HG03520 (cell line): ENCODE measurements around the gene DIAPH3.

Experiments used
- ATAC-seq: cut with Tn5 transposase; IDR thresholded peaks from one replicate; pipeline ENCODE4 v1.9.1; 2021; ENCODE audit warnings: mild to moderate bottlenecking, moderate library complexity; ENCODE audit not compliant: unreplicated experiment

The DIAPH3 gene

DNA sequence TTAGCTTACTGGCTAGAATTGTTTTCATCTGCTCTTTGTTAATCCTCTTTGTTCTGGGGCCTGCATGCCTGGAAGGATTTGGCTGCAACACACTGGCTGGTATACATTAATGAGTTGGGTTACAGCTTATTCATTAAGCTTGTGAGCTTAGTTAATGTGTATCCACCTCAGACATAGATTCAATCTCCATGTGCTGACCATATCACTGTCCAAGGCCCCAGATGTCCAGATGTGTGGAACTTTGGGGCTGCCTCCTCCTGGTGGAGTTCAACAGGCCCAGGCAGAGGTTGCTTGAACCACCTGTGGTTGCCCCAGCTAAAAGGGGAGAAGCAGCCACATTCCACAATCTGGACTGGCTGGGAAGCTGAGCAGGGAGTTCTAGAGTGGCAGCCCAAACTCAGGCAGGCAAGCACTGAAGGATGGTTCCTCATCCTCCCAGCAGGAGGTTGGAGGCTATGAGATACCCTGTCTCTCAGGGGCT lies 5.4 kb downstream of the DIAPH3 start:
- no peak for ATAC-seq

DNA sequence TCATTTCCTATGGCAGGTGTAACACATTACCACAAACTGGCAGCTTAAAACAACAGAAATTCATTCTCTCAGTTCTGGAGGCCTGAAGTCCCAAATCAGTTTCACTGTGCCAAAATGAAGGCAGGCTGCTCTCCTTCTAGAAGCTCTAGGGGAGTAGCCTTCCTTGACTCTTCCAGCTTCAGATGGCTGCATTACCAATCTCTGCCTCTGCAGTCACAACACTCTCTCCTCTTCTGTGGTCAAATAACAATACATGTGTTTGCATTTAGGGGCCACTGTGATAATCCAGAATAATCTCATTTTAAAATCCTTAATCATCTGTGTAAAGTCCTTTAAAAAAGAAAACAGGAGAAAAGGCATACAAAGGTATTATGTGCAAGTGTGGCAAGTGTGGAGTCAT lies 7.8 kb downstream of the DIAPH3 start:
- ATAC-seq = peak; percentile 50

DNA sequence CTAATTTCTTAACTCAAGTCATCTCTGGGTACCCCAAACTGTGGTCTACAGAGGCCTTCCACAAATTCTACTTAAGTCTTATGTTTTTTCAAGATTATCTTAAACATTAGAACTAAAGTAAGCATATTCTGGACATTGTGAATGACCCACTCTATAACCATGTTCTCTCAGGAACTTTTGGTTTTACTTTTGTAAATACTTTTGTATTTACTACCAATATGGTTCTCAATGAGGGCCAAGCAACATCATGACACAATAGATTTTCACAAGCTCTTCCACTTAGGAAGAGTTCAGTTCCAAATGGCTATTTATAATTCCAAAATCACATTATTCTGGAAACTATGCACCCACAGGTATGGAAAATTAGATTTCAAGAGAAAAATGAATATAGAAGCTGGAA lies 10.8 kb downstream of the DIAPH3 start:
- no peak for ATAC-seq

DNA sequence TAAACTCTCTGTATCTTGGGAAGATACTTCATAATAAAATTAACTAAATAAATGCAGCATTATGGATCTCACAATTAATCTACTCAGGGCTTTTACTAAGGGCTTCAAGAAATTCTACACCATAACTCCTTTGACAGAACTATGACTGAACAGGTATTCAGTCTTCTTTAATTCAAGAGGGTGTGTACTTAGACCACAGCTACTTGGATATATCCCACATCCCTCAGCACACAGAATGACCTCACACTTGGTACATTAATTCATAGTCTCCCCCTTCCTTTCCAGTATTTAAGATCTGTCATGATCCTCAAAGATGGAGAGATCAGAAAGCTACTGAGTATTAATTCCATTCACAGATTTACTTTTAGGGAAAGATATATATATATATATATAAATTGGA lies 11.6 kb downstream of the DIAPH3 start:
- ATAC-seq = no peak

DNA sequence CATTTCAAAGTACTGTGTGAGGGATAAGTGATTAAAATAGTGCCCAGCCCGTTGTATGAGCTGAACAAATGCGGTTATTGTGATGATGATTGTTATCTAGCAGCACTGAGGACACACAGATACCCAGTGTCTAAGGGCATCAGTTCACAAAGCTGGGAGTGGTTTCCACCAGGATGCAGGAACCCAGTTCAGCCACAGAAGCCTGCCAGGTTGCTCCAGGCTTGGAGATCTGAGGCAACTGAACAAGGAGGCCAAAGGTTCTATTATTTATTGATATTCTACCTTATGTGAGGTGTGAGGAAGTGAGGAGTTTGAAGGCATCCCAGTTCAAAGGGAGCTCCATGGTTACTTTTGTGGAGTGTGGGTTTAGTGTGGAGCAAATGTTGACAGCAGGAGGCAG lies 13.2 kb downstream of the DIAPH3 start:
- ATAC-seq = no peak

DNA sequence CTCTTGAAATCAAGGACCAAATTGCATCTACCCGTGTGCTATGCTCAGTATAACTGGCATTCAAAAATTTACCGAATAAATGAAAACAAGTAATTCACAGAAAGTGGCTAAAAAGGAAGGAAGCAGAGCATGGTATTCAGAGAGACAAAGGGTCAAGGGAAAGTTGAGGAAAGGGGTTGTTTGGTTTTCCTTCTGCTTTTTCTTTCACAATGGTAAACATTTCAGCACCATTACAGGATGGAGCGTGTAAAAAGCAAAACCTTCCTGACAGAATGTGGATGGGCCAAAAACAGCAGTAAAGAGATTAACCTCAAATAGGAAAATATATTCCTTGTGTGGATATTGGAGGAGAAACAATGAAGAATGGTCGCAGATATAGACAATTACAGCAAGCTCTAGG lies 14.8 kb downstream of the DIAPH3 start:
- no peak for ATAC-seq

DNA sequence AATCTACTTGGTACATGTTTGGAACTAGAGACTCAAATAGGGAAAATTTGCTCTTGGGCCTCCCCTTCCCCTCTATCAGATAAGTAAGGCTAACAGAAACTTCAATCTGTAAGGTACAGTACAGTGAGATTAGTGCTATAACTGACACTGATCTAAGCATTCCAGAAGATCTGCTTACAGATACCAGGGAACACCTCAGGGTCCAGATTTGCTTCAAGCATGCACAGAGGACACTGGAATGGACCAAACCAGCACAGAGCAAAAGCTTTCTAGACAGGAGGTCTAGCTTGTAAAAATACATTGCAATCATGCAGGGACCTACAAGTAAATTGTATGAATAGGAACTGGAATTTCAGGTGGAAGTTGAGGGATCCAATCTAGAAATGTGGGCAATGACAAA lies 16.4 kb downstream of the DIAPH3 start:
- no peak for ATAC-seq

DNA sequence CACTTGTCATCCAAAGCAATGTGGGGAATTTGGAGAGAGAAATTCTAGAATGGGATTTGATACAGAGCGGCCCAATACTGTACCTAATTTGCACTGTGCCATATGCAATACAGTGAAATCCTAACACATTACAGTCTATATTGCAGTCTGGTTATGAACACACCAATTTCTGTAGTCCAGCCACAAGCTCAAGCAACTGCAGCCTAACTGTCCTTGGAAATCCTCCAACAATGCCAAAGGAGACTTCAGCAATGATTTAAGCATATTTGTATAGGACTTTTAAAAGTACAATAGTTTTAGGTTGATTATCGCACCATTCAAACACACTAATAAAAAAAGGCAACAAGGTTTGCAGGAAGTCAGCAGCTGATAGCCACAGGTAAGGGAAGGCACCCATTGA lies 17.3 kb downstream of the DIAPH3 start:
- no peak for ATAC-seq

DNA sequence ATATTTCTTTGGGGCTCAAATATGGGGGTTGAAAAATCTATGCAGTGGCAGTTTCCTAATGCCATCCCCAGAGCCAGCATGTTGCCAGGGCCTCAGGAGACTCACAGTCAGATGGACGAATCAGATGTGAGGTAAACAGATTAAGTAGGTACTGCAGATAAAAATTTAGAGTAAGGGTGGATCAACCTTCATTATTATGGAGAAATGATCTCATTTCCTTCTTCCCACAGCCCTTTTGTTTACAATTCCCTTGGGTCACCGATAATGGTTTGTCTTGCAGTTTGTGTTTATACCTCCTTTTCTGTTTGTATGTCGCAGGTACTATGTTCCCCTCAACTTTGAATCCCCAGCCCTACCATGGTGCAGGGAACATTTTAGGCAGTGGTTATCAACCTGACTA lies 20.0 kb downstream of the DIAPH3 start:
- ATAC-seq = no peak

DNA sequence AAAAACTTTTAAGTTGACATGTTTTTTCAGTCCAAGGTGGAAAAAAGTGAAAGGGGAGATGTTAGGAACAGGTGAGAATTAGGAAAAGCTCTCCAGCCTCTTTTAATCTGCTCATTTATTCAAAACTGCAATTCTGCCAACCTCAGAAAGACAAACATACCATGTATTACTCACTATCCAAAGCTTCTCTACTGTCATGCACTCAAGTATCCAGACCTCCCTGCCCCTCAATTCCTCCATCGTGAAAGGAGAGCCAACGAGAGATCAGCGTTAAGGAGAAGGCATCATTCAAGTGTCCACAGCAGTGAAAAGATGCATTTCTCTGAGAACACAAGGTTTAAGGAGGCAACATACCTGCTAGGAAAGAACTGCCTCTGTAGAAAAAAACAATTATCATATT lies 24.5 kb downstream of the DIAPH3 start:
- ATAC-seq = no peak

DNA sequence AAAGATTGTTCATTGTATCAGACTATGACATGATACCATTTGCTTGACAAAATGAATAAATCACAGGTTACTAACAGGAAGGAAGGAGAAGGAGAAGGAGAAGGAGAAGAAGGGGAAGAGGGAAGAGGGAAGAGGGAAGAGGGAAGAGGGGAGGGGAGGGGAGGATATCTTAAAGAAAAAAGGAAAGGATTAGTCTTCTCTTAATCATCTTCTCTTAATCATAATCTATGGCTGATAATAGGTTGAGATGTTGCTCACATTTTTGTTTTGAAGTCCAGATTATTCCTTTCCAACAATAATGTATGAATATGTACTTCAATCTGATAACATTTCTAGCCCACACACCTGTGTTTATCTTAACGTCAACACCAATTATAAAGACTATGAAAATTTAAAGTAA lies 25.1 kb downstream of the DIAPH3 start:
- ATAC-seq = no peak

DNA sequence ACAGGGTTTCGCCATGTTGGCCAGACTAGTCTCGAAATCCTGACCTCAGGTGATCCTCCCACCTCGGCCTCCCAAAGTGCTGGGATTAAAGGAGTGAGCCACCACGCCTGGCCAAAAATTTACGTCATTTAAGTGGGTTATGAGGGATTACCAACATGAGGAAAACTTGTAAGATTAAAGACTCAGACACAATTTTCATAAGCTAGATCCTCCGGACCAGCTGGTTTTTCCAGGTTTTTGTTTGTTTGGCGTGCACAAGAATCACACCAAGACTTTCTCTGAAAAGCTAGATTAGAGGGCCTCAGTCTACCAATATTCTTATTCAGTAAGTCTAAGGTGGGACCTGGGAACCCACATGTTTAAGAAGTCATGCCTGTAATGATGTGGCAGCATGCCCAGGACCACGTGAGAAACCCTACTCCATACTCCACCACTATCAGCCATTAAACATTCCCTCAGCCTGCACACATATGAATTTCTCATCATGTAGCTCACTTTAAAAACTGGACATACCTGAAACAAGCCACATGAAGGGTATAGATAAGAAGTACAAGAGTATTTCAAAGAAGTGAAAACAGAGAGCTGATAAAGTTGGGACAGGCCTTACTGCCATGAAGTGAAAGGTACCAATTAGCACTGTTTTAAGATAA lies 25.7 kb downstream of the DIAPH3 start:
- no peak for ATAC-seq

DNA sequence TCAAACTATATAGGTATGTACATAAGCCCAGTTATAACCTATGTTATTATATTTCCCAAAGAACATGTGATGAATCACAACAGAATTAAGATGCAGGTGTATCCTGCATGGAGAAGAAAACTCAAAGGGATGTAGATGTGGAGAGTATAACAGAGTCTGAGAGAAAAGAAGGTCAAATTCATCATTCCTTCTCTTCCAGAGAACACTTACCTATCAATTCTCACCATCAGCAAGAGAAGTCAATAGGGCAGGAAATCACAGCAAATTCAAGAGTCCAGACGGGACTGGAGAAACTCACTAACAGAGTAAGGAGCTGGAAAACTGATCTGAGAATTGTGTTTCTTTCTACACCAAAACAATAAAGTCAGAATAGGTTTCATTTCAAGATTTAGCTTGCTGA lies 28.4 kb downstream of the DIAPH3 start:
- ATAC-seq = no peak

DNA sequence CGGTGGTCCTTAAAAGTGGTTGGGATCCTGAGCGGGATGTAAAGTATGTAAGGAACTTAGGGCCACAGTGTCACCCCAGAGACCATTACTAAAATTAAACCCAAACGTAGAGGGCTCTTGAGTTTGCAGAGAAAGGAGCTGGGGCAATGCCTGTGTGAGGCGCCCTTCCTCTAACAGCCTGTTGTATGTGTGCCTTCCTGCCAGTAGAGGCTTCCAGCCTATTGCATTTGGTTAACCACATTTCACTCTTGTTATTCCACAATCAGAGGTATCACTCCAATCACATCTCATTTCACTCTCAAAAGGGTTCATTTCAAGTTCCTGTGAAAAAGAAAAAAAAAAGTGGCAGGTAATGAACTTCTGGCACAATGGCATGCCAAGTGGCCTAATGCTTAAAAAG lies 29.4 kb downstream of the DIAPH3 start:
- ATAC-seq = no peak

DNA sequence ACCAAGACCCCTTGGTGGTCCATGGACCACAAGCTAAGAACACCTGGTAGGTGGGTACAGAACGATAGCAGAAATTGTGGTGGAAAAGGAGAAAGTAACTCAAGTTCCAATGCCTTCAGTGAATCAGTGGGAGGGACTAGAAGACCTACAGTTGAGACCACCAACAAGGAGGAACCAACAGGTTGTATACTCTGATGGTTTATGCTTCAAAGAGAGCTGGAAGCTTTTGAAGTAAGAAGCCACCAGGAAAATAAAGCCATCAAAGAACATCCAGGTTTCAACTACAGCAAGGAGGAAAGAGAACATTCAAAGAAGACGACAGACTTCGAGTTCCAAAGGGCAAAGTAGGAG lies 42.4 kb downstream of the DIAPH3 start:
- ATAC-seq = no peak

DNA sequence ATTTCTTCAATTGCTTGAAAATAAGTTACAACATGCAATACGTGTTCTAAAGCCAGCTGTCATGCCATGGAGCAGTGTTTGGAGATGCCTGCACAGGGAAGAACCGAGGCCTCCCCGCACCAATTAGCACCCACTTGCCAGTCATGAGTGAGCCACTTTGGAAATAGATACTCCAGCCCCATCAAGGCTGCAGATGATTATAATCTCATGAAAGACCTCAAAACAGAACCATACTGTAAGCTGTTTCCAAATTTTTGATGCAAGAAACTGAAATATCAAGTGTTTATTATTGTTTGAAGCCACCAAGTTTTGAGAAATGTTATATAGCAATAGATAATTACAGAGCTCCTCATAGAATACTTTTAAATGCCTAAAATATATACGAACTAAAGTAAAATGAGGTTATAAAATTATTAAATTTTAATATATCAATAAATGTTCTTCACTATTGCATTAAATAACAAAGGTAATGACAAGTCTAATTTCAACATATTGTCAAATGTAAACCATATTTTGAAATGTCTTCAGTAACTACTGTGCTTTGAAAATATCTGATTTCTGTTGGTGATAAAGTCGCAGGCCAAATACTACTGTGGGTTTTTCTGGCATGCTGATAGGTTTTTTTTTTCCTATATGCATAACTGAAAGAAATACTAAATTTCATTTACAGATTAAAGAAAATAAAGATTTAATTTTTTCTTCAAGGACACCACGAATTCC lies 43.0 kb downstream of the DIAPH3 start:
- ATAC-seq = no peak

DNA sequence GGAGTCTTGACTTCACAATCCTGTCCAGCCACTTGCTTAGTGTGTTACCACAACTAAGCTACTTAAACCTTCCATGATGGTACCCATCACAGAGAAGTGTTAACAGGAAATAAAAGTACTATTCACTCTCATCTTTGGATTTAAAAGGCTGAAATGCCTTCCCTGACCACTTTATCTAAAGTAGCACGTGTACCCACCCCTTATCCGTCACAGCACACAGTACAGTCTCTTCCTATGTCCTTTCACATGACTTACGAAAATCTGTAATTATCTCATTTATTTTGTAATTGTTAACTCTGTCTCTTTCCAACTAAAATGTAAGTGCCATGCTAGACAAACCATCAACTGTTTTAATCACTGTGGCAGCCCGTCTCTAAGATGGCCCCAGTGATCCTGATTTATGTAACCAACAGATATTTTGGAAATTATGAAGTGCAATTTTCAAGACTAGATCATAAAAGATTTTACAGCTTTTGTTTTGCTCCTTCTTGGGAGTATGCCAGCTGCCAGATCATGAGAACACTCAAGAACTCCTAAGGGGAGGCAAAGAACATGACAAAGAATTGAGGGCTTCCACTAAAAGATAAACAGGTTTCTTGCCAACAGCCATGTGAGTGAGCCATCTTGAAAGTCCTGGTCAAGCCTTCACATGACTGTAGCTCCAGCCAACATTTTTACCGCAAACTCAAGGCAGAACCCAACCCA lies 44.9 kb downstream of the DIAPH3 start:
- ATAC-seq = no peak

DNA sequence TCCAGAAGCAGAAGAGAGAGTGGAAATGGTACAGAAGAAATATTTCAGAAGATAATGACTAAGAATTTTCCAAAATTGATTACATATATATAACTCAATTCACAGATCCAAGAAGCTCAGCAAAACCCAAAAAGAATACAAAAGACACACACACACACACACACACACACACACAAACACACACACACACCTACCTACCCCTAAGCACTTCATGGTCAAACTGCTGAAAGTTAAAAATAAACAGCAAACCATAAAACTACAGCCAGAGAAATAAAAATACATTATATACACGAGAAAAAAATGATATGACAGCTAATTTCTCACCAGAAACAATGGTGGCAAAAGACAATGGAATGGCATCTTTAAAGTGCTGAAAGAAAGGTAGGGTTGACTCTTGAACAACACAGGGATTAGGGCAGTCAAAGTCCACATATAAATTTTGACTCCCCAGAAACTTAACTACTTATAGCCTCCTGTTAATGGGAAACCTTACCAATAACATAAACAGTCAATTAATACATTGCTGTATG lies 49.2 kb downstream of the DIAPH3 start:
- ATAC-seq = no peak

DNA sequence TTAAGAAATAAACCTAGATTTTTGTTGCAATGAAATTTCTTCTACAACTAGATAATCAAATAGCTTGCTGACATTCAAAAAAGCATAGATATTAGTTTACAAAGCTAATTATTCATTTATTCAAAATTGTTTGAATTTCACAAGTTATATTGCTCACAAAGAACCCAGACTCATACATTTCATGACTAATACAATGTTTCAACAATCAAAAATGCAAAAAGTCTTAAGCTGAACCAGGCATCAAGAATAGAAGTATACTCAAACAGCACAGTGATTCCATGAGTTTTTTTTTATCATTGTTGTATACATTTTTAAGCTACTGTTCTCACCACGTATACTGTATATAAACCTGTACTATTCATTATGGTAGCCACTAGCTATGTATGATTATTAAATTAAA lies 51.0 kb downstream of the DIAPH3 start:
- ATAC-seq = no peak

DNA sequence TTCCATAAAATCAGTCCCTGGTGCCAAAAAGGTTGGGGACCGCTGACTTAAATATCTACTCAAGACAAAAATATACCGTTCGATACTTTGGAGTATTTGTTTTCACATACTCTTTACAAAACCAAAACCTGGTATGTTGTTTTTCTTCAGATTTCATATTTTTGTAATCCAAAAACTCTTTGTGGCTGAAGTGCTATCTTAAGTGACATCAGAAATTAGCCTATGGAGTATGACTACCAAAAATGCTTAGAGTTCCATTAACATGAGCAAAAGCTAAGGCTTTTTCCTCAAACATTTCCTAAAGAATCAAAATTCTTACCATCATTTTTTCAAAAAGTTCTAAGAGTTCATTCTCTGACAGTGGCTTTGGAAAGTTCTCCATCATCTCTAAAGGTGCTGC lies 52.0 kb downstream of the DIAPH3 start:
- no peak for ATAC-seq

DNA sequence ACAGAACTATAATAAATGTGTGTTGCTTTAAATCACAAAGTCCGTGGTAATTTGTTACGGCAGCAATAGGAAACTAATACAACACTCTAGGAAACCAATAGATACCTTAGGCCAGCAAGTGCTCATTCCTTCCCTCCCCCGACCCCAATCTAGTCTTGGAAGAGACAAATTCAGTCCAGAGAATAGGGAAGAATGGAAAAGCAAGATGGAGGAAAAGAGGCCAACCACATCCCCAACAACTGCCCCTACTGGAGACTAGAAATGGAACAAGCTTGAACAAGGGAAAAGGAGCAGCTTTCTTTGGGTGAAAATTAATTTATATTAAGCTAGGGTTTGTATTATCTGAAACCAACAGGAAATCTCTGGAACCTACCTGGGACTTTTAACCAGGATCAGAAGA lies 54.4 kb downstream of the DIAPH3 start:
- ATAC-seq = no peak

DNA sequence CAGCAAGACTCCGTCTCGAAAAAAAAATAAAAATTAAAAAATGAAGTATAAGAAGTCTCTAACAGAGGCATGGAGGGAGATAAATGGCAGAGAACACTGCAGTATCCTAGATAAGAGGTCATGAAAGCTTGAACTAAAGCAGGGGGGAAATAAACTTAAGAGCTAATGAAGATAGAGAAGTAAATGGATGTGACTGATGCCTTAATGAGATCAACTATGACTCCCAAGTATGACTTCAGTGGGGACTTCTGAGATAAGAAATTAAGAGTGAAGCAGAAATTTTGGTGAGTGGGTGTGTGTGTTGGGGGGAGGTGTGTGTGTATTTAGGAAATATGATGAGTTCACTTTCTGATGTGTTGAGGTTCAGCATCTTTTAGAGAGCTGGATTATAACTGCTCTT lies 55.1 kb downstream of the DIAPH3 start:
- ATAC-seq = no peak
